Ovary (tissue), 3 donors: ENCODE measurements around the gene XKR7.

Experiments
- CTCF ChIP-seq, 3 donors: fragments of 450-650 bp in 2 of 3; fragments of 200-600 bp in 1 of 3; IDR thresholded peaks; one replicate each; pipeline versions ENCODE4 v1.5.1 to v1.8.0; 2016 to 2022; ENCODE audit warnings: antibody characterized with exemption in 3 of 3, mild to moderate bottlenecking in 1 of 3
- EP300 ChIP-seq: sonication (generic); formaldehyde crosslinking; IDR thresholded peaks from one replicate; pipeline ENCODE4 v1.6.1; 2017; ENCODE audit warnings: antibody characterized with exemption
- POLR2A ChIP-seq: fragments of 450-650 bp; IDR thresholded peaks from one replicate; pipeline ENCODE4 v1.6.1; 2017; ENCODE audit warnings: antibody characterized with exemption, mild to moderate bottlenecking, moderate library complexity
- donor health status: DM: no; HTN: no; CAD: no.

GRCh38 chr20:31924561-31924960, 43.4 kb upstream of the XKR7 start:
- TF ChIP-seq CTCF (IDR thresholded peaks at IDR 0.05) = no peak
- no peak for TF ChIP-seq EP300
- no peak for TF ChIP-seq POLR2A
